GM21529 (cell line): ENCODE measurements around the gene CNTNAP2.

Experiments used
- ATAC-seq: cut with Tn5 transposase; IDR thresholded peaks from one replicate; pipeline ENCODE4 v1.9.1; 2021; ENCODE audit not compliant: unreplicated experiment

Gene CNTNAP2

DNA sequence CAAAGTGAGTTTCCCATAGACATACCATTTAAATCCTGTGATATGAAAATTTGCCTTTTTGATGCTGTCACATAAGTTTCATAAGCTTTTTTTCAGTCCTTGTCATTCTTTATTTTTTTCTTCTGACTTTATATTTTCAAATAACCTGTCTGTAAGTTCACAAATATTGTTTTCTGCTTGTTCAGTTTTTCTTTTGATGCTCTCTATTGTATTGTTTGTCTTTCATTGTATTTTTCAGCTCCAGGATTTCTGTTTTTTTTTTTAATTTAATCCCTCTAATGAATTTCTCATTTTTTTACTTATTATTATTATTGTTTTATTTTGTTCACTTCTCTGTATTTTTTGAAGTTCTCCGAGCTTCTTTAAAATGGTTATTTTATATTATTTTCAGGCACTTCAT is 623.4 kb downstream of the CNTNAP2 start:
- ATAC-seq = no peak

GRCh38 chr7:146741911-146742310 is 625.3 kb downstream of the CNTNAP2 start:
- ATAC-seq = no peak

GRCh38 chr7:146754385-146754784 is 637.8 kb downstream of the CNTNAP2 start:
- no peak for ATAC-seq

- no peak for ATAC-seq
Measured at GRCh38 chr7:146755585-146755984, 639.0 kb downstream of the CNTNAP2 start.

- no peak for ATAC-seq
Measured at GRCh38 chr7:146764458-146764857, 647.9 kb downstream of the CNTNAP2 start.

DNA sequence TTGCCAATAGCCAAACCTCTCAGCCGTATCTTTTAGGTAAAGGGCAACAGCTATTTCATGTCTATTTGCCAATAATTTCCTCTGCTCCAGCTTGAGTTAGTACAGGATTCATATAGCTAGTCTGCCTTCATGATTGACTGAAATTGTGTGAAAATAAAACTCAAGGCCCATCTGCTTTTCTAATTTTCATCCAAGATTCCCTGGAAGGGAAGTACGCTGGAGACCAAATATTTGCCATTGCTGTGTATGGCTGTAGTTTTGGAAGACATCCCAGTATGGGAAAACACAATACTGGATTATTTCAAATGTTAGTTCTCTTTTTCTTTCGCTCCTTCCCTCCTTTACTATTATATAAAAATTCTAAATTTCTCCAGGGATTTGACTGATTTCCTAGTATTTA is 652.4 kb downstream of the CNTNAP2 start:
- ATAC-seq = no peak

GRCh38 chr7:146772601-146773000 is 656.0 kb downstream of the CNTNAP2 start:
- ATAC-seq = no peak

- no peak for ATAC-seq
Measured at GRCh38 chr7:146773506-146773905, 656.9 kb downstream of the CNTNAP2 start.

DNA sequence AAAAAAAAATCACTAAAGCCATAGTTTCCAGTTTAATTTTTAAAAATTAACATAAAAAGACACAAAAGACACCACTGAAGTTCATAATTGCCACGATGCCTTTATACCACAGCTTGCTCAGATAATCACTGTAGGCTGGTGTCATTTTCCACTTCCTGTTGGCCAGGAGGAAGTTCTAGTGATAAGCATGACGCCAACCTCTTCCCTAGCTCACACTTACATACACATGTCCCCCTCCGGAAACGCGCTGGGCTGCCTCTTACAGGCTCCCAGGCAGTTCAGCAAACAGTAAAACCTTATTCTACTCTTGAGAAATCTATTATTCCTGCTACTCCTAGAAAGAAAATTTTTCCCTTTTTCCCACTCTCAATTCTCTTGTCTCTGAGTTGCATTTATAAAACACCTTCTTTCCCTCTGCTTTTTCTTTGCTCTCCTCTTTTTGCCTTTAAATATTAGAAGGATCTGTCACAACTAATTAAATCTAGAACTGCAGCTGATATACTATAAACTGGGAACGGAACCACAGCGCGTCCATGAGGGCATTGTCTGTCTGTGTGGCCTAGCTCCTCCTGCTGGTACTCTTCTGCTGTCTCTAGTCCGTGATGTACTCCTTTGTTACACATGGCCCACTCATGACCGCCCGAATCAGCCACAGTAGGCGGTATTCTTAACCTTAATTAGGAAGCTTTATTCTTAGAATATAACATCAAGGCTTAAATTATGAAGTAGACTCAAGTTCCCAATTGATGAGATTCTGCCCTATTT is 664.9 kb downstream of the CNTNAP2 start:
- no peak for ATAC-seq

GRCh38 chr7:146787266-146787665 is 670.7 kb downstream of the CNTNAP2 start:
- ATAC-seq = no peak

GRCh38 chr7:146788008-146788407 is 671.4 kb downstream of the CNTNAP2 start:
- no peak for ATAC-seq

GRCh38 chr7:146791344-146792285 is 675.0 kb downstream of the CNTNAP2 start:
- no peak for ATAC-seq

DNA sequence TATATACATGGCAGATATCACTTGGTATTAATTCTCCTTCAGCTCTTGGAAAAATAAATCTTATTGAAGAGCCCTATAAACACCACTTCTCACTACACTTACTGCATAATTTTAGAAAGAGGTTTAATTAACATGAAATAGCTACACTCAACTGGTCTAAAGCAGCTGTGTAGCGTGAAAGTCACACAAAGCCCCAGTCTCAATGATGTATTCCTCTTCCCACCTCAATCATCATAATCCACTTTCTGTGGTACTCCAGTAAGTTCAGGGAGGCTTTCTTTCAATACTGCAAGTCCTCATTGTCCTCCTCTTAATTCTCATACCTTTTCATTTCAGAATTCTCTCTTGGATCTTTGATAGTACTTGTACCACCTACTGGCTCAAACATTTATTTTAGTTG is 688.0 kb downstream of the CNTNAP2 start:
- ATAC-seq = no peak

DNA sequence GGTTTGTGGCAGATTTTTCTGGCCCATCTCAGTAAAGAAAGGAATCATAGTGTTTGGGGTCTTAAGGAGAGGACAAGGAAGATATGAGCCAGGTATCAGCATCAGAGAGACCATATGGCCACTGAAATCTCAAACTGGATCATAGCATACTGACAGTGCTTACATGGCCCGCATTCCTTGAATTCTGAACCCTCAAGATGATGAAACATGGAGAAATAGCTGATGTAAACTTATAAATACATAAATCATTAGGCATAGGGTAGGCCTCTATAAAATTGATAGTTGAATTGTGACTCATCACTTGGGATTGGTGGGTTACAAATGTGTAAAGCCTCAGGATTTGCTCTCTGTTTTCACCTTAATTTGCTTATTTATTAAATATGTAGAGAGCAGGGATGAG is 688.5 kb downstream of the CNTNAP2 start:
- no peak for ATAC-seq

DNA sequence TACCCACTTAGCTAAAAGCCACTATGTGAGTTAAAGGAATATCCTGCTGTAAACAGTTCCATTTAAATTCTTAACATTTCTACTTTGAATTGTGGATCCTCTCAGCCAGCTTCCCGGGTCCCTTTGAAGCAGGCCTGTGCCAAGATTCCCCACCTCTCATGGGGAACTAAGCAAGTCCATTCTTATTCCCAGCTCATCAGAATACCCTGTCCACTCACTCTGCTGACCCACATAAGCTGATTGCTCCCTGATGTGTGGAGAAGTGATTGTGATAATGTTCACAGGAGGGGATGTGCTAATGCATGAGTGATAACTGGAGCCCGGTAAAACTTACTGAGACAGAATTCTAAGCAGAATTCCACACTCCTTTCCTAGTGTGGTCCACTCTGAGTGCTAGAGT is 709.7 kb downstream of the CNTNAP2 start:
- ATAC-seq = no peak

- ATAC-seq = no peak
Measured at GRCh38 chr7:146830686-146831085, 714.1 kb downstream of the CNTNAP2 start.

GRCh38 chr7:146831875-146832274 is 715.3 kb downstream of the CNTNAP2 start:
- ATAC-seq = no peak

DNA sequence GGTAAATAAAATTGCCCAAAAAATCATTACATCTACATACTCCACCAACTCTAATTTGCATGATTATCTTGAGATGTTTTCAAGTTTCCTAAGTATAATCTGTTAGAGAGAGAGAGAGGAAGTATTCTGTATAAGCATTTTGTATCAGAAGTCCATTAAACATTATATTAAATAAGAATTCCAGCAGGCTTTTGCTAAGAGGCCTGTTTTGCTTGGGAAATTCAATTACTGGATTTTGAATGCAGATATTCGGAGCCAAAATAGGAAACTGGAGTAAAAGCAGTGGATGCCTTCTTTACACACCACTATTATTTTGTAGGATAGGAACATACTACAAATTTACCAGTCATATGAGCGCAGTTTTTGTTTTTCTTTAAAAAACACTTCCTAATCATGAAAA is 727.8 kb downstream of the CNTNAP2 start:
- no peak for ATAC-seq

GRCh38 chr7:146858690-146859089 is 742.1 kb downstream of the CNTNAP2 start:
- ATAC-seq = no peak

DNA sequence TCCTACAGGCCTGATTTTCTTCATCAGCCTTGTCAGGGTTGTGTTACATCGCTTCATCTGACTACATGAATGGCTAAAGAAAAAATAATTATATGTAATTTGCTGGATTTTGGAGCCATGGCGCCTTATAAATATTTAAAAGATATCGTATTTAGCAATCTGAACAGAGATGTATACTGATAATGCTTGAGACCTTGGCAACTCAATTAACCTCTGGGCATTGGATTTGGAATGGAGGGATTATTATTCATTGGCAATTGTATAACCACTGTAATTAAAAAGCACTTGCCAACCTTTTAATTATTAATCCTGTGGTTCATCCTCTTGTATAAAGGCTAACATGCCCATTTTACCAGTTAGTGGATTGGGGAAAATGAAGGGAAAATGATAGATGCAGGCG is 745.1 kb downstream of the CNTNAP2 start:
- ATAC-seq = no peak

- no peak for ATAC-seq
Measured at GRCh38 chr7:146862415-146862814, 745.8 kb downstream of the CNTNAP2 start.

DNA sequence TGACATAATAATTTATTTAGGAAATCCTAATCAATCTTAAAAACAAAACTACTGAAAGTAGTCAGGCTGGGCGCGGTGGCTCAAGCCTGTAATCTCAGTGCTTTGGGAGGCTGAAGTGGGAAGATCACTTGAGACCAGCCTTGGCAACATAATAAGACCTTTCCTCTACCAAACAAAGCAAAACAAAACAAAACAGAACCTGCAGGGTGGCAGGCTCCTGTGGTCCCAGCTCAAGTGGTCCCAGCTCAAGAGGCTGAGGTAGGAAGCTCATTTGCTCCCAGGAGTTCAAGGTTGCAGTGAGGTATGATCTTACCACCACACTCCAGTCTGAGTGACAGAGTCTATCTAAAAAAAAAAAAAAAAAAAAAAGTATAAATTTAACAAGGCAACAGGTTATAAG is 748.0 kb downstream of the CNTNAP2 start:
- ATAC-seq = no peak
